H9 (cell line): Measurements from ENCODE around the gene VRK2. TPM values are rescaled to one million over a fixed set of nuclear protein-coding genes. Genes with fewer than 3 reads are reported as not detected.

Experiments
- DNase-seq: peaks from one replicate; pipeline ENCODE4 v3.0.0-alpha.2; 2017
- H2AFZ ChIP-seq: one replicate; pipeline ENCODE4 v1.6.1; 2013; ENCODE audit warnings: mild to moderate bottlenecking, low read length, control low read depth, moderate library complexity
- H2AK5ac ChIP-seq: 2 replicates; pipeline ENCODE4 v1.6.1; 2013; ENCODE audit warnings: low read length, control low read depth, mixed read lengths; ENCODE audit not compliant: insufficient read length
- H2BK120ac ChIP-seq: one replicate; pipeline ENCODE4 v1.6.1; 2013; ENCODE audit warnings: low read depth, mild to moderate bottlenecking, low read length, control low read depth, inconsistent platforms; ENCODE audit not compliant: poor library complexity, severe bottlenecking
- H2BK12ac ChIP-seq: 2 replicates; pipeline ENCODE4 v1.6.1; 2013; ENCODE audit warnings: low read length, control low read depth, mixed read lengths, low read depth; ENCODE audit not compliant: insufficient read length
- H2BK15ac ChIP-seq: 2 replicates; pipeline ENCODE4 v1.6.1; 2013; ENCODE audit warnings: low read depth, low read length, control low read depth
- H2BK20ac ChIP-seq: one replicate; pipeline ENCODE4 v1.6.1; 2013; ENCODE audit warnings: low read depth, mild to moderate bottlenecking, low read length, control low read depth, inconsistent platforms; ENCODE audit not compliant: poor library complexity, severe bottlenecking
- H2BK5ac ChIP-seq: 2 replicates; pipeline ENCODE4 v1.6.1; 2013; ENCODE audit warnings: low read length, control low read depth, mixed read lengths; ENCODE audit not compliant: insufficient read length
- H3K14ac ChIP-seq: 2 replicates; pipeline ENCODE4 v1.6.1; 2013; ENCODE audit warnings: low read length, control low read depth; ENCODE audit not compliant: insufficient read depth
- H3K18ac ChIP-seq: 2 replicates; pipeline ENCODE4 v1.6.1; 2013; ENCODE audit warnings: low read depth, mild to moderate bottlenecking, mixed read lengths, low read length, control low read depth; ENCODE audit not compliant: insufficient read length
- H3K23ac ChIP-seq: 2 replicates; pipeline ENCODE4 v1.6.1; 2013; ENCODE audit warnings: low read length, control low read depth, mixed read lengths, low read depth; ENCODE audit not compliant: insufficient read length
- H3K23me2 ChIP-seq: 2 replicates; pipeline ENCODE4 v1.6.1; 2013; ENCODE audit warnings: low read depth, mild to moderate bottlenecking, mixed read lengths, low read length, control low read depth; ENCODE audit not compliant: insufficient read length, poor library complexity, severe bottlenecking
- H3K27ac ChIP-seq: 2 replicates; pipeline ENCODE4 v1.5.1; 2013; ENCODE audit warnings: low read length, control low read depth, mixed read lengths, low read depth; ENCODE audit not compliant: insufficient read length
- H3K27me3 ChIP-seq: 2 replicates; pipeline ENCODE4 v1.6.1; 2013; ENCODE audit warnings: low read length, control low read depth, inconsistent platforms; ENCODE audit not compliant: insufficient read depth
- H3K4ac ChIP-seq: 2 replicates; pipeline ENCODE4 v1.6.1; 2013; ENCODE audit warnings: low read depth, mild to moderate bottlenecking, control low read depth, inconsistent platforms, low read length, moderate library complexity
- H3K4me1 ChIP-seq: 2 replicates; pipeline ENCODE4 v1.6.1; 2013; ENCODE audit warnings: low read length, control low read depth, inconsistent platforms; ENCODE audit not compliant: insufficient read depth
- H3K4me2 ChIP-seq: 2 replicates; pipeline ENCODE4 v1.6.1; 2013; ENCODE audit warnings: low read length, control low read depth, mixed read lengths; ENCODE audit not compliant: insufficient read length, insufficient read depth
- H3K56ac ChIP-seq: 2 replicates; pipeline ENCODE4 v1.6.1; 2013; ENCODE audit warnings: low read depth, mild to moderate bottlenecking, mixed read lengths, low read length, control low read depth; ENCODE audit not compliant: insufficient read length
- H3K79me1 ChIP-seq: 2 replicates; pipeline ENCODE4 v1.6.1; 2013; ENCODE audit warnings: low read depth, mild to moderate bottlenecking, moderate library complexity, low read length, control low read depth, inconsistent platforms; ENCODE audit not compliant: insufficient read depth, poor library complexity, severe bottlenecking
- H3K79me2 ChIP-seq: 2 replicates; pipeline ENCODE4 v1.6.1; 2013; ENCODE audit warnings: low read length, control low read depth, inconsistent platforms; ENCODE audit not compliant: insufficient read depth
- H3K9ac ChIP-seq: 2 replicates; pipeline ENCODE4 v1.6.1; 2013; ENCODE audit warnings: low read length, control low read depth, mixed read lengths; ENCODE audit not compliant: insufficient read length; ENCODE audit errors: extremely low read depth
- H3K9me3 ChIP-seq: one replicate; pipeline ENCODE4 v1.6.1; 2013; ENCODE audit warnings: low read depth, low read length, inconsistent platforms; ENCODE audit not compliant: control insufficient read depth
- H3T11ph ChIP-seq: one replicate; pipeline ENCODE4 v1.6.1; 2013; ENCODE audit warnings: mild to moderate bottlenecking, low read length, control low read depth, inconsistent platforms
- H4K20me1 ChIP-seq: one replicate; pipeline ENCODE4 v1.6.1; 2013; ENCODE audit not compliant: control insufficient read depth, insufficient read length, insufficient read depth
- H4K5ac ChIP-seq: 2 replicates; pipeline ENCODE4 v1.6.1; 2013; ENCODE audit warnings: low read depth, mild to moderate bottlenecking, mixed read lengths, low read length, control low read depth; ENCODE audit not compliant: insufficient read length
- H4K8ac ChIP-seq: replicated peaks from 2 replicates; pipeline ENCODE4 v1.6.1; 2013; ENCODE audit warnings: low read length, control low read depth, mixed read lengths, low read depth; ENCODE audit not compliant: insufficient read length
- H4K91ac ChIP-seq: 2 replicates; pipeline ENCODE4 v1.6.1; 2013; ENCODE audit warnings: low read depth, mild to moderate bottlenecking, moderate library complexity, mixed read lengths, low read length, control low read depth; ENCODE audit not compliant: insufficient read length
- H3K27ac Mint-ChIP-seq, 3 experiments: 2 replicates in 2 of 3; 3 replicates in 1 of 3; pipeline ENCODE4 v1.8.0; 2020 to 2021; ENCODE audit warnings: mixed read lengths in 3 of 3, mild to moderate bottlenecking in 1 of 3, moderate library complexity in 1 of 3
- H3K27me3 Mint-ChIP-seq: 2 replicates; pipeline ENCODE4 v1.8.0; 2021; ENCODE audit warnings: low read depth, mild to moderate bottlenecking, moderate library complexity, mixed read lengths
- H3K36me3 Mint-ChIP-seq, 3 experiments: 2 replicates in 2 of 3; 3 replicates in 1 of 3; pipeline ENCODE4 v1.8.0; 2020 to 2021; ENCODE audit warnings: low read depth in 3 of 3, mixed read lengths in 3 of 3; ENCODE audit not compliant: insufficient read depth in 1 of 3
- H3K4me1 Mint-ChIP-seq, 2 experiments: 2 replicates each; pipeline ENCODE4 v1.8.0; 2020; ENCODE audit warnings: mixed read lengths in 2 of 2
- H3K4me3 Mint-ChIP-seq, 2 experiments: 2 replicates in 1 of 2; 3 replicates in 1 of 2; pipeline ENCODE4 v1.8.0; 2020 to 2021; ENCODE audit warnings: mild to moderate bottlenecking in 2 of 2, mixed read lengths in 2 of 2, moderate library complexity in 1 of 2
- H3K9me3 Mint-ChIP-seq, 2 experiments: 2 replicates in 1 of 2; 3 replicates in 1 of 2; pipeline ENCODE4 v1.8.0; 2020; ENCODE audit warnings: mild to moderate bottlenecking in 2 of 2, mixed read lengths in 2 of 2, moderate library complexity in 1 of 2
- WGBS: extraction: QIAGEN DNeasy Blood & Tissue Kit; methylation state at CpG from one replicate; pipeline ENCODE4 v1.1.7; 2013; ENCODE audit warnings: missing lambda C conversion rate, low lambda C conversion rate, mixed read lengths; ENCODE audit not compliant: insufficient read length; ENCODE audit errors: extremely low coverage; 5-methylcytosine and 5-hydroxymethylcytosine counted together
- total RNA-seq: library from RNA; stranded (reverse); gene quantifications from 2 replicates; pipeline ENCODE4 v1.2.1, GENCODE V29; 2021
- TF ChIP-seq, protein P1 (sequence below): fragments of 200-600 bp; sonication (generic); conservative IDR thresholded peaks from 3 replicates; pipeline ENCODE4 v1.8.0; 2021; ENCODE audit warnings: antibody characterized with exemption, mild to moderate bottlenecking

Gene VRK2
- total RNA-seq, 1 experiment from 2014 or later: 23.8 TPM

DNA sequence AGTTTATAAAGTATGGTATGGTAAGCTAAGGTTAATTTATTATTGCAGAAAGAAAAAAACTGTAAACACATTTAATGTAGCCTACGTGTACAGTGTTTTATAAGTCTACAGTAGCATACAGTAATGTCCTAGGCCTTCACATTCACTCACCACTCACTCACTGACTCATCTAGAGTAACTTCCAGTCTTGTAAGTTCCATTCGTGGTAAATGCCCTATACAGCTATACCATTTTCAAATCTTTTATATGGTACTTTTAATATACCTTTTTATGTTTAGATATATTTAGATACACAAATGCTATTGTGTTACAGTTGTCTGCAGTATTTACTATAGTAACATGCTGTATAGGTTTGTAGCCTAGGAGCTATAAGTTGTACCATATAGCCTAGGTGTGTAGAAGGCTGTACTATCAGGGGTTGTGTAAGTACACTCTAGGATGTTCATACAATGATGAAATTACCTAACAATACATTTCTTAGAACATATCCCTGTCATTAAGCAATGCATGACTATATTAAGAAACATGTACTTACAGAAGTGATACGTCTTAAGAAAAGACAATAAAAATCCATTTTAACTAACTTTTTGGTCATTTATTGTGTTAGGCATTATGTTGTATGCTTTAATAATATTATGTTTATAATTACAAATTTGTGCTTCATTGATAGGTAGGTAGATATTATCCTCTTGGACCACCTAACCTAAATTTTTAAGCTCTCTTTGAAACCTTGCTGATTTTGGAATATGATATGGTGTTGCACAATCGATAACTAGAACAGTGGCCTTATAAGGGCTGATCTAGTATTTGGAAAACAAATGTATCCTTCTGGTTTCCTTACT is 51.9 kb downstream of the VRK2 start:
- H3K4ac ChIP-seq: no peak overlapping the region
- H3K27me3 Mint-ChIP-seq: no peaks in the 10 kb centered on the region

More for the DNA sequence above, 51.9 kb downstream of the VRK2 start:
- Histone ChIP-seq H3K14ac (no peak overlapping the region), H3K79me1 (no peaks in the 10 kb centered on the region), H2AK5ac (no peak overlapping the region), H3K9ac (no peak overlapping the region), H4K8ac (no peak overlapping the region), H2BK20ac (no peak overlapping the region), H2BK12ac (no peak overlapping the region), H4K5ac (no peak overlapping the region), H2AFZ (no peak overlapping the region), H3K56ac (no peak overlapping the region), H4K91ac (no peak overlapping the region), H3K9me3 (no peaks in the 10 kb centered on the region), H3K18ac (no peak overlapping the region), H3T11ph (no peak overlapping the region), H2BK5ac (no peak overlapping the region), H2BK15ac (no peak overlapping the region), H3K79me2 (no peaks in the 10 kb centered on the region), H4K20me1 (no peaks in the 10 kb centered on the region), H2BK120ac (no peak overlapping the region), H3K27ac (no peak overlapping the region), H3K23me2 (no peaks in the 10 kb centered on the region), H3K4me2 (no peak overlapping the region), H3K27me3 (no peaks in the 10 kb centered on the region), H3K23ac (no peak overlapping the region), H3K4me1 (no peaks in the 10 kb centered on the region)
- H3K4me3 Mint-ChIP-seq: no peak overlapping the region
- WGBS: no CpG with 5 or more reads among the region's 4 CpGs
- H3K4me1 Mint-ChIP-seq: no peaks in the 10 kb centered on the region
- peaks cover 18 to 22% of the 10 kb centered on the region in 2 experiments; a peak in 4 of 5 replicates for H3K9me3 Mint-ChIP-seq
- TF ChIP-seq, protein P1, sequence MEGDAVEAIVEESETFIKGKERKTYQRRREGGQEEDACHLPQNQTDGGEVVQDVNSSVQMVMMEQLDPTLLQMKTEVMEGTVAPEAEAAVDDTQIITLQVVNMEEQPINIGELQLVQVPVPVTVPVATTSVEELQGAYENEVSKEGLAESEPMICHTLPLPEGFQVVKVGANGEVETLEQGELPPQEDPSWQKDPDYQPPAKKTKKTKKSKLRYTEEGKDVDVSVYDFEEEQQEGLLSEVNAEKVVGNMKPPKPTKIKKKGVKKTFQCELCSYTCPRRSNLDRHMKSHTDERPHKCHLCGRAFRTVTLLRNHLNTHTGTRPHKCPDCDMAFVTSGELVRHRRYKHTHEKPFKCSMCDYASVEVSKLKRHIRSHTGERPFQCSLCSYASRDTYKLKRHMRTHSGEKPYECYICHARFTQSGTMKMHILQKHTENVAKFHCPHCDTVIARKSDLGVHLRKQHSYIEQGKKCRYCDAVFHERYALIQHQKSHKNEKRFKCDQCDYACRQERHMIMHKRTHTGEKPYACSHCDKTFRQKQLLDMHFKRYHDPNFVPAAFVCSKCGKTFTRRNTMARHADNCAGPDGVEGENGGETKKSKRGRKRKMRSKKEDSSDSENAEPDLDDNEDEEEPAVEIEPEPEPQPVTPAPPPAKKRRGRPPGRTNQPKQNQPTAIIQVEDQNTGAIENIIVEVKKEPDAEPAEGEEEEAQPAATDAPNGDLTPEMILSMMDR: no peak
- peaks cover 12 to 21% (median 19%) of the 10 kb centered on the region in 3 experiments; a peak in 6 of 7 replicates for H3K36me3 Mint-ChIP-seq
- DNase-seq: no peak
- no peak overlapping the region for H3K27ac Mint-ChIP-seq
